Measurements from ENCODE around the gene RMI2.
A peak's percentile ranks its signal among the peaks of the same experiment; 100 is the strongest.
"Not testable (repeated sequence)": the region's sequence is repeated elsewhere in the genome, so short reads cannot be mapped to it uniquely, and the experiment has no call there.

The RMI2 gene

DNA sequence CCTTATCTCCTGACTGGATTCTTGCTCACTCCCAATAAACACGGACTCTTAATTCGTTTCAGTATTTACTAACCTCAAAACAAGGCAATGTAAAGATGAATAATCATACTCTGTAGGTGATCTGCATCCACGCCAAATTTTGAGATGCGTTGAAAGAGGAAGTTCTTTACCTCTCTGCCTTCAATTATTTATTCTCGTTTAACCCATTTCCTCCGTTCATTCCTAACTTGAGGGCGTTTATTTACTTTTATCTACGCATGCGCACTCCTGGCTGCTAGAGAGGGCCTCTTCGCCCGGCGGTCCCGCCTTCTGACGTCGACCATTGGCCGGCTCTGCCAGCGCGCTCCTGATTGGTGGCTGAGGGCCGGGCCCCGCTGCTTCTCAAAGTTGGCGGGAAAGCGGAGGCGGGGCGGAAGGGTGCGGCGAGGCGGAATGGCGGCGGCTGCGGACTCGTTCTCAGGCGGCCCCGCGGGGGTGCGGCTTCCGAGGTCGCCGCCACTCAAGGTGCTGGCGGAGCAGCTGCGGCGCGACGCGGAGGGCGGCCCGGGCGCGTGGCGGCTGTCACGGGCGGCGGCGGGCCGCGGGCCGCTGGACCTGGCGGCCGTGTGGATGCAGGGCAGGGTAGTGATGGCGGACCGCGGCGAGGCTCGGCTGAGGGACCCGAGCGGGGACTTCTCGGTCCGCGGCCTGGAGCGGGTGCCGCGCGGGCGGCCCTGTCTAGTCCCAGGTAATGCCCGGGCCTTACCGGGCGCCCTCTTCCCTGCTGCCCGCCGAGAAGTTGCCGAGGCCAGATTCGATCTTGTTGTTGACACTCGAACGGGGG lies at the start of gene RMI2:
RMI2 (plus strand) TSS at position 420 of the 823 bp plus-strand sequence; CDS start at position 433, 13 bp downstream.
- peak; percentile 86 to 92 for DNase-seq (ENCODE audit: low read depth in 2 of 2)

DNA sequence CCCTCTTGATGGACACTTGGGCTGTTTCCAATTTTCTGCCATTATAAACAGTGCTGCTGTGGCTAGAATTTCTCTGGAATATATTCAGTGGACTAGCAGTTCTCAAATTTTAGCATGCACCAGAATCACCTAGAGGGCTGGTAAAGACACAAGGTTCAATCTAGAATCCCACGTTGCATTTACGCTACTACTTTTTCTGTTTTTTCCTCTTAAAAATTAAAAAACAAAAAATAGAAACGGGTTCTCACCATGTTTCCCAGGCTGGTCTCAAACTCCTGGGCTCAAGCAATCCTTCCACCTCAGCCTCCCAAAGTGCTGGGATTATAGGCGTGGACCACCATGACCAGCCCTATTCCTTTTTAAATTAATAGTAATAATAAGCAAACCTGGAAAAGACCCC lies 49.6 kb upstream of the RMI2 start:
- DNase-seq (ENCODE audit: low read depth in 2 of 2), result no peak

- DNase-seq (ENCODE audit: low read depth in 2 of 2), result no peak
These were observed 48.9 kb upstream of the RMI2 start for GRCh38 chr16:11296351-11296705.

DNA sequence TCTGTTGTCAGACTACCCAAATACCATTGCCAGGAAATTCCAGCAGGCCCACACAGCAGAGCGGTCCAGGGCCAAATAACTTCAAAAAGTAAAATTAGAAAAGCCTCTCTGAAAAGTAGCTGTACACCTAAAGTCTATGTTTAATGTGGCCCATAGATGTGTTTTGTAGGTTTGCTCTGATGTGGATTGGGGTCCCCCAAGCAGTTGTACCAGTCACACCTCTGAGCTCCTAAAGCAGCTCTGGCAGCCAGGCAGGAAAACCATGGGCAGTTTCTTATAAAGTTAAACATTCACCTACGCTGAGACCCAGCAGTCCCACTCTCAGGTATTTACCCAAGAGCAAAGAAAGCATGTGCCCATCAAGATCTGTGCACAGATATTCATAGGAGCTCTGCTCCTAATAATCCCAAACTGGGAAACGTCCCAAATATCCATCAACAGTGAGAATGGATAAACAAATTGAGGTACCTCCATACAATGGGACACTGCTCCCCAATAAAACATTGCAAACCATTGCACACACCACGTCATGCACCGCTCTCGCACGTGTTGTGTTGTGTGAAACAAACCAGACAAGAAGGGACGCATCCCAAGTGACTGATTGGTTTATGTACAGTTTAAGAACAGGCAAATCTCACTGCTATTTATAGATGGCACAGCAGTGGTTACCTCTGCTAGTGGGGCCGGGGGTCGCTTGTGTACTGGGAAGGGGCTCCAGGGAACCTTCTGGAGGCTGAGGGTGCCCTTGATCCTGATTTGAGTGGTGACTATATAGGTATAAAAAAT lies 48.4 kb upstream of the RMI2 start:
- DNase-seq (ENCODE audit: low read depth in 2 of 2), result no peak

GRCh38 chr16:11297492-11298142 lies 47.6 kb upstream of the RMI2 start:
- DNase-seq (ENCODE audit: low read depth in 2 of 2), result peak; percentile 22 to 28

DNA sequence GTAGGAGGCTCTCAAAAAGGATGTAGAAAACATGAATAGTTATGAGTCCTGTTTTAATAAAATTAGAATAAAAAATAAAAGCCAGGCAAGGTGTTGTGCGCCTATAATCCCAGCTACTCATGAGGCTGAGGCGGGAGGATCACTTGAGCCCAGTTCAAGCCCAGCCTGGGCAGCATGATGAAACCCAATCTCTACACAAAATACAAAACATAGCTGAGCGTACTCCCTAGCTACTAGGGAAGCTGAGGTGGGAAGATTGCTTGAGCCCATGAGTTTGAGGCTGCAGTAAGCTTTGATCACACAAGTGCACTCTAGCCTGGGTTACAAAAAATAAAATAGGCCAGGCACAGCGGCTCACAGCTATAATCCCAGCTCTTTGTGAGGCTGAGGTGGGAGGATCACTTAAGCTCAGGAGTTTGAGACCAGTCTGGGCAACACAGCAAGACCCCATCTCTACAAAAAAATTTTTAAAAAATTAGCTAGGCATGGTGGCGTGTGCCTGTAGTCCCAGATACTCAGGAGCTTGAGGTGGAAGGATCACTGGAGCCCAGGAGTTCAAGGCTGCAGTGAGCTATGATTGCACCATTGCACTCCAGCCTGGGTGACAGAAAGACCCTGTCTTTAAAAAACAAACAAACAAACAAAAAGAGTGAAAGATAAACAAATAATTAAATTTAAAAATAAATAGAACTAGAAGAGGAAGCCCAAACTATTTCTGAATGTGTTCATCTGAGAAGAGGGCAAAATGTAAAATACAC lies 46.9 kb upstream of the RMI2 start:
- DNase-seq (ENCODE audit: low read depth in 2 of 2), result no peak

GRCh38 chr16:11298950-11299547 lies 46.2 kb upstream of the RMI2 start:
- not testable (repeated sequence) for DNase-seq (ENCODE audit: low read depth in 2 of 2)

DNA sequence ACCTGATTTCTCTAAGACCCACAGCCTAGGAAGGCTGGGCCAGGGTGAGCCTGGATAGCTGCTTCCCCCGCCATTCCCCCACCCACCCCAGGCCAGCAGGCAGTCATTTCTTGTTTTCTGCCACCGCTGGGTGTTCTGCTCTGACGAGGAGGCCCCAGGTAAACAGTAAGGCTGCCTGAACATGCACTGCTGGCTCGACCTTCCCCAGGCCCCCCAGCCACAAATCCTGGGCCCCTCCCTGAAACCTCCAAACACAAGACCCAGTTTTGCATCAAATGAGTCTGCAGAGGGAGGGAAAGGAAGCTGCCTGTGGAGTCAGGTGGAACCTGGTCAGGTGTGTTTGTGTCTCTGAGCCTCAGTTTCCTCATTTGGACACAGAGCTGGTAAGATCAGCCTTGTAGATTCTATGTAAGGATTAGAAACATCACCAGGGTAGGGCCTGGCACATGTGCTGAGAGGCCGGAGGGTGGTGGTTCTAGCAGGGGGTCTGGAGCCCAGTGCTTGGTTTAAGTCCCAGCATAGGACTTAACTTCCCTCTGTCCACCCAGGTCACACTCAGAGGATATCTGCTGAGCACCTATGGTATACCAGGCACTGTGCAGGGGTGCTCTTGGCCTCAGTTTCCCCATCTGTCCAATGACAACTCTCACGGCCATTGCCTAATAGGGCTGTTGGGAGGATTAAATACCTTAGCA lies 45.2 kb upstream of the RMI2 start:
- DNase-seq (ENCODE audit: low read depth in 2 of 2), result no peak

DNA sequence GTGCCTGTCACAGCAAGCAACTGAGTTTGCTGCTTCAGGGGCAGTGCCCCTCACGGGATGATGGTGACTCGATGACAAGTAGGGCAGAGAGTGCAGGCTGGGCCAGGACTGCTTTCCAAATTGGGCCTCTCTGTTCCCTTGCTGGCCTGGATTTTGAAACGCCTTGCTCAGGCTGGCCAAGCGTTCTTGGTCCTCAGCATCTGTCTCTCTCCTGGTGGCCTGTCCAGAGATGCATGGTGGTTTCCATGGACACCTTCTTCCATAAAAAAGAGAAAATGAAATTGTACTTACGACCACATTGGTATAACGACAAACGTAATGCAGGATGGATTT lies 44.7 kb upstream of the RMI2 start:
- DNase-seq (ENCODE audit: low read depth in 2 of 2), result no peak

- no peak for DNase-seq (ENCODE audit: low read depth in 2 of 2)
These were observed 43.4 kb upstream of the RMI2 start for GRCh38 chr16:11301645-11302501.

DNA sequence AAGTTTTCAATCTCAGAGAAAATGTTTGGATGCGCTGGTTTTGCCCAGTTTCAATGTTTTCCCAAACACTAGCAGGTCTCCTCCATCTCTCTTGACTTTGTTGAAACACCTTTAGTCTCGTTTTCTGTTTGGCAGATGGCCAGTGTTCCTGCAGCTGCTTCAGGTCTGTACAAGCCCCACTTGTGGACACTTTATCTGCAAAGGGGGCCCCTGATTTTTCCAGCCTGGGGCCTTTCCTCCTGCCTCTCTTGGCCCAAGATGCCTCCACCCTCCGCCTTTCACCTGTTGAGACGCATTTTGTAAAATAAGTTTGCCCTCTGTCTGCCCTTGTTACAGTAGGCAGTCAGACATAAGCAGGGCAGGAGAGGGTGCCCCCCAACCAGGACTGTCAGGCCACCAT lies 42.3 kb upstream of the RMI2 start:
- DNase-seq (ENCODE audit: low read depth in 2 of 2), result no peak

- no peak for DNase-seq (ENCODE audit: low read depth in 2 of 2)
These were observed 41.7 kb upstream of the RMI2 start for GRCh38 chr16:11303405-11304138.

GRCh38 chr16:11306381-11306780 lies 38.9 kb upstream of the RMI2 start:
- no peak for DNase-seq (ENCODE audit: low read depth in 2 of 2)

- no peak for DNase-seq (ENCODE audit: low read depth in 2 of 2)
These were observed 38.1 kb upstream of the RMI2 start for GRCh38 chr16:11306997-11307638.

DNA sequence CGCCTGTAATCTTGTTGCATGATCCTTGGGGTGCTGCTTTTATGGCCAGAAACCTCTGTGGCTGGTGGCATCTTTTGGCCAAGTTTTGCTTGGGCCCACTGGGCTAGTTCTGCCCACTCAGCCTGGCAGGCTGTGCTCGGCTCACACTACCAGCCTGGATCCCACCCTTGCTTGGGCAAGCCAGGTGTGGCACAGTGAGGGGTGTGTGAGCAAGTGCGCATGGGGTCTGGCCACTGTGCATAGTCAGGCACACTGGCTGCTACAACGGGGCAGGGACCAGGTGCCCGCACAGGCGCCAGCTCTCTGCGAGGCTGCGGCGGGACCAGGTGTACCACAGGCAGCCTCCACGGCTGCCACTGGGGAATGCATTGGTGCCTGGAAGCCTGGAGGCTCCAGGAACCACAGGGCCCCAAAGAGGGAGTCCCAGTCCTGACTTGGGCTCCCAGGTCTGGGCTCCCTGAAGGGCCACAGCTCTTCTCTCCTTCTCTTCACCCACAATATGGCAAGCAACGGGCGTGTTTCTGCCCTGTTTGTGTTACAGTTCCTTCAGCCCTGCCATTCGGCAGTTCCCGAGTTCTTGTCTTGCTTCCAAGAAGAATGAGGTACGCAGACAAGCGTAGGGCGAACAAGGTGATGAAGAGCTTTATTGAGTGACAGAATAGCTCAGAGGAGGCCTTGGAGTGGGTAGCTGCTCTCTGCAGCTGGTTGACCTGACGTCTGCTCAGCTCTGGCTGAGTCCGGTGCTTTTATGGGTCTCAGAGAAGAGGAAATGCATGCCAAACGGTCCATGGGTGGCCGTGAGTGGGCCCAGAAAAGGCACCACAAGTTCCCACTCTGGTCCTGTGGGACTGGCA lies 37.4 kb upstream of the RMI2 start:
- DNase-seq (ENCODE audit: low read depth in 2 of 2), result no peak

DNA sequence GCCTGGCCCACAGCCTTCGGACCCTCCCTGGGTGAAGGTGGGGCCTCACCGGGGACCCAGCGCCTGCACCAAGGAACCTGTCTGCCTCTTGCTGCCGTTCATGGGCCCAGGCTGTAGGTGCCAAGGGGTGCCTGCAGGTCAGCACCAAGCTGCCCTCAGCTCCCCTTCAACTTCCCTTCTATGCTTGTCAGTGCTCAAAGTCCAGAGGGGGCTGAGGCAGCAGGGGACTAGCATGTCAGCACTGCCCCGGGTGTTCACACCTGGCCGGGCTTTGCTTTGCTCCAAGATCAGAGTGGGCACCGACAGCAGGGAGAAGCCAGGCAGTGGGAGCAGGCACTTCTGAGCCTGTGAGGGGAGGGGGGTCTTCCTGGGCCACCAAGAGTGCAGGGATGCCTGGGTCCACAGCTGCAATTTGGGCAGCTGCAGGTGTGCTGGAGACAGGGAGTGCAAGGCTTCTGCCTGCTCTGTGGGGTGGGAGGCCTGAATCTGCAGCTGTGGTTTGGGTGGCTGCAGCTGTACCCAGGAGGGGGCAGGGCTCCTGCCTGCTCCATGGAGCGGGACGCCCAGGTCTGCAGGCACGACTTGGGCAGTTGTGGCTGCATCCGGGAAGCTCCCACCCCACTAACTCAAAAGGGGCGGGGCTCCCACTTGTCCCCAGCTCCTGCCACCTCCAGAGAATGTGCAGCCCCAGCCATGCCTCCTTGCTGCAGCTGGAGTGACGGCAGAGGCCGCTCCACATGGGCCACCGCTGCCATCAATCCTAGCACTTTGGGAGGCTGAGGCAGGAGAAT lies 36.6 kb upstream of the RMI2 start:
- DNase-seq (ENCODE audit: low read depth in 2 of 2), result no peak
